Left cardiac atrium (tissue), 4 donors: Measurements from ENCODE around the gene SEMA3F. TPM values are rescaled to one million over a fixed set of nuclear protein-coding genes. Genes with fewer than 3 reads are reported as not detected.
A peak's percentile ranks its signal among the peaks of the same experiment; 100 is the strongest.

Experiments used
- ATAC-seq, 2 donors: fragments of 200-7000 bp; cut with Tn5 transposase; one replicate each; pipeline ENCODE4 v1.9.1; 2020; ENCODE audit warnings: mild to moderate bottlenecking in 2 of 2, moderate library complexity in 2 of 2
- DNase-seq: peaks from one replicate; pipeline ENCODE4 v3.0.0-alpha.2; 2020
- intact Hi-C, 2 donors: fragments of 100-400 bp; cut with DNase I; formaldehyde crosslinking; loops; one replicate each; pipeline versions ENCODE4 v1.14.1 to v1.15.1; 2022 to 2023
- long read RNA-seq: library from polyadenylated mRNA; unstranded; transcript quantifications from one replicate; pipeline ENCODE4 v2.0.0, GENCODE V29; 2021
- total RNA-seq, 2 donors: library from RNA; stranded (reverse); fragmentation: NEBNext Ultra II Directional; extraction: Animal tissue kit (Norgen Biotek cat#: 25700); gene quantifications; one replicate each; pipeline ENCODE4 v1.2.1, GENCODE V29; 2021
- donor health status: DM: no; HTN: yes; CAD: no.
- donor health status: DM: no; HTN: yes; CAD: no; lungs with severe emphysema.
- donor health status: DM: yes; HTN: yes; CAD: no.
- donor health status: Dilated cardiomyopathy.

Gene SEMA3F
- 10 to 100 TPM; 12.5 to 24.0 TPM for total RNA-seq
- long read RNA-seq, partial matches to known transcripts, result 0 of 2 reads
- long read RNA-seq, other reads (novel, unspliced or antisense), result 2 of 2 reads

- intact Hi-C loops, result no loop called here
- ATAC-seq (peak; percentile 89 to 91), DNase-seq (peak; percentile 77)
Measured at GRCh38 chr3:50154840-50155490, at the start of gene SEMA3F. Gene SEMA3F (plus strand): TSS chr3:50155324. CDS start chr3:50159623, 4,299 bp downstream.

GRCh38 chr3:50111757-50112156 lies 43.4 kb upstream of the SEMA3F start:
- intact Hi-C loops, result no loop called here
- peak; percentile 42 to 46 for ATAC-seq
- no peak for DNase-seq

GRCh38 chr3:50112462-50112861 lies 42.7 kb upstream of the SEMA3F start:
- intact Hi-C loops, result no loop called here
- peak; percentile 48 for DNase-seq
- ATAC-seq, result peak; percentile 58 to 69

GRCh38 chr3:50117120-50117519 lies 38.0 kb upstream of the SEMA3F start:
- intact Hi-C loops, result no loop called here
- DNase-seq (no peak), ATAC-seq (no peak)

- ATAC-seq, result no peak
- intact Hi-C loops, result no loop called here
- DNase-seq, result no peak
Measured at GRCh38 chr3:50118237-50118636, 36.9 kb upstream of the SEMA3F start.

- intact Hi-C loops, result loop anchor here (2.0 to 5.0 kb wide), 2 partner anchors 69 to 153 kb away; no protein-coding TSS in a partner anchor
- ATAC-seq (no peak), DNase-seq (no peak)
Measured at GRCh38 chr3:50119786-50120185, 35.3 kb upstream of the SEMA3F start.

- peak in 1 of 2 donors; percentile 2 for ATAC-seq
- intact Hi-C loops, result loop anchor here (2.0 to 5.0 kb wide), 2 partner anchors 68 to 152 kb away; no protein-coding TSS in a partner anchor
- no peak for DNase-seq
Measured at GRCh38 chr3:50120364-50121071, 34.6 kb upstream of the SEMA3F start.

GRCh38 chr3:50121072-50122032 lies 33.8 kb upstream of the SEMA3F start:
- DNase-seq (peak; percentile 81), ATAC-seq (peak; percentile 83 to 89)
- intact Hi-C loops, result loop anchor here (2.0 to 5.0 kb wide), 2 partner anchors 67 to 151 kb away; no protein-coding TSS in a partner anchor

- ATAC-seq, result peak in 1 of 2 donors; percentile 2
- intact Hi-C loops, result loop anchor here in 1 of 2 donors (2.0 to 5.0 kb wide), 2 partner anchors 67 to 150 kb away; no protein-coding TSS in a partner anchor
- no peak for DNase-seq
Measured at GRCh38 chr3:50122071-50122470, 33.1 kb upstream of the SEMA3F start.

- ATAC-seq, result no peak
- DNase-seq, result no peak
- intact Hi-C loops, result loop anchor here in 1 of 2 donors (2.0 to 5.0 kb wide), 2 partner anchors 66 to 149 kb away; no protein-coding TSS in a partner anchor
Measured at GRCh38 chr3:50122661-50123391, 32.3 kb upstream of the SEMA3F start.

GRCh38 chr3:50123394-50124051 lies 31.6 kb upstream of the SEMA3F start:
- intact Hi-C loops, result loop anchor here in 1 of 2 donors (2.0 to 5.0 kb wide), 2 partner anchors 65 to 149 kb away; no protein-coding TSS in a partner anchor
- DNase-seq (no peak), ATAC-seq (no peak)

GRCh38 chr3:50124052-50124799 lies 30.9 kb upstream of the SEMA3F start:
- DNase-seq (no peak), ATAC-seq (no peak)
- intact Hi-C loops, result loop anchor here in 1 of 2 donors (5.0 kb wide), 1 partner anchor 148 kb away; no protein-coding TSS in a partner anchor

- DNase-seq (no peak), ATAC-seq (no peak)
- intact Hi-C loops, result loop anchor here in 1 of 2 donors (5.0 kb wide), 1 partner anchor 148 kb away; no protein-coding TSS in a partner anchor
Measured at GRCh38 chr3:50124800-50125178, 30.3 kb upstream of the SEMA3F start.

- DNase-seq, result peak; percentile 20
- no peak for ATAC-seq
- intact Hi-C loops, result no loop called here
Measured at GRCh38 chr3:50125541-50126286, 29.4 kb upstream of the SEMA3F start.

GRCh38 chr3:50126287-50127211 lies 28.6 kb upstream of the SEMA3F start:
- intact Hi-C loops, result no loop called here
- peak in 1 of 2 donors; percentile 4 for ATAC-seq
- DNase-seq, result peak; percentile 20
